NCI-H226 (cell line): ENCODE results near the gene SMOC1.

ENCODE experiments used
- DNase-seq: peaks from one replicate; pipeline ENCODE4 v3.0.0-alpha.2; 2015

The SMOC1 gene

DNA sequence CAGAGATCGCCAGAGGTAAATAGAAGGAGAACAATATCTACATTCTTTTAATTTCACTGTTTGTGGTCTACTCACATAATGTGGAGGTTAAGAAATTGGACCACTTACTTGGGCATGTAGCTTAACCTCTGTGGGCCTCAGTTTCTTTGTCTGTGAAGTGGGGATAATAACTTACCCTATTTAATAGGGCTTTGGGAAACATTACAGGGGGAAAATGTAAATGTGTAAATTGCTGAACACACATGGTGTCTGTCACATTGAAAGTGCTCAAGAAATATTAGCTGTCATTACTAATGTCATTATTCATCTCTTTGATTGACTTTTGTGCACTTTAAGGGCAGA, 169.1 kb downstream of the SMOC1 start:
- no peak for DNase-seq

GRCh38 chr14:70049605-70050004, 170.4 kb downstream of the SMOC1 start:
- no peak for DNase-seq

DNA sequence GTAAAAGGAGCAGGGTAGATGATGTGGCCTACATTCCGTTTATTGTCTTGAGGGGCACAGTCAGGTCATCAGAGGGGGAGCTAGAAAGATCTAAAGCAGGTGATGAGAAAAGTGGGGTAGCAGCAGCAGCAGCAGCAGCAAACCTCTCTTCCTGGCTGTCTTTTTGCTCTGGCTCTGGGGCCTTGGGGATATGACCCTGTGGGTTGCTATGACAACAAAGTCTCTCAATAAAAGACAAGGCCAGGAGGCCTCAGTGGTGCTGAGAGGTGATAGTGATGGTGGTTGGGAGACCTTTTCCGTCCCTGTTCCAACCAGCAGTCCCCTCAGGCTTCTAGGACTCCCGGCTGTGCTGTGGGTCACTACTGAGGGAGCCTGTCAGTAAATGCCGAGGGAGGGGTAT, 170.9 kb downstream of the SMOC1 start:
- DNase-seq: no peak

DNA sequence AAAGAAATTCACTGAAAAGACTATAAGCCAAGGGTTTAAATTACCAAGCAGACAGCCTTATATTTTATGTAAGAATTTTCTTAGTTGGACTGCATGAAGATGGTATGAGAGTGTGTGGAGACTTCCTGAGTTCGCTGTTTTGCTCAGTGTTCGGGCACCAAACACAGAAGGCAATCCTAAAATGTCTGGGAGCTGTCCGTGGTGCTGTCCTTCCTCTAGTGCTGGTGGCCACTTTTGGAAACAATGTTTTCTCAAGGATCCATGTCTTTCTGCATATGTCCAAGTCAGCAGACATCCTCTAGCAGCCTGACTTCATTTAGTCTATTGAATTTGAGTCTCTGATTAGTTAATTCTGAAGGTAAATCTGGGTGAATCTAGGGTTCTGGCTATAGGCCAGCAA, 173.8 kb downstream of the SMOC1 start:
- no peak for DNase-seq

GRCh38 chr14:70057519-70058136, 178.4 kb downstream of the SMOC1 start:
- no peak for DNase-seq

DNA sequence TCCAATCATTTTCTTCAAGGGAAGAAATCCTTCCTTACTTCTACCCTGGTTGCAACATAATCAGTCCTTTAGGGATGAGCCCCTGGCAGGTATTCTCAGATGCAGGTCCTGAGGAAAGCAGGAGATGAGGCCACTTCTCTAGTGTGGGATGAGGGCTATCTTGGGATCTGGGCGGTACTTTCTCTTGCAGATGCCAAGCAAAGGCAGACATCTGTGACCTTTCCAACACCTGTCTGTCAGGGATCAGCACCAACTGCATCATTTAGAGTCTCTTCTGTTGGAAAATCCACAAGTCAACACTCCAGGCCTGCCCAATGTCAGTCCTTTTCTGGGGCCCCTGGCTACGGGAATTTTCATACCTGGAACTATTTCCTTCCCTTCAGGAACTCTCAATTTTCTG, 180.3 kb downstream of the SMOC1 start:
- DNase-seq: no peak

DNA sequence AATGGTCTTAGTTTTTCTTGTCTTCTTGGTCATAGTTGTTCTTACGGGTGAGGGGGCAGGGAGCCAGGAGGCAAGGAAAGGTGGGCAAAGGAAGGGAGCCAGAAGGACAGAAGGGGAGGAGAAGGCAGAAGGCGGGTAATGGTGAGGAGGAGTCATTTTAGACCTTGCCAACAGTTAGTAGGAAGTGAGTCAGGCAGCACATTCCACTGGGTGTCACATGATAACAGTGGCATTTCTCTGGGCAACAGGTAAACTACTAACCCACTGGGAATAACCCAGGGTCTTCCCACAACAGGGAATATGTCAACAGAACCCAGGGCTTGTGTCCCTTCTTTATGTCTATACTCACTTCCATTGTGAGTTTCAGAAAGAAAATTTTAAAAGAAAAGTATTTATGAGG, 181.9 kb downstream of the SMOC1 start:
- DNase-seq: peak; percentile 46

DNA sequence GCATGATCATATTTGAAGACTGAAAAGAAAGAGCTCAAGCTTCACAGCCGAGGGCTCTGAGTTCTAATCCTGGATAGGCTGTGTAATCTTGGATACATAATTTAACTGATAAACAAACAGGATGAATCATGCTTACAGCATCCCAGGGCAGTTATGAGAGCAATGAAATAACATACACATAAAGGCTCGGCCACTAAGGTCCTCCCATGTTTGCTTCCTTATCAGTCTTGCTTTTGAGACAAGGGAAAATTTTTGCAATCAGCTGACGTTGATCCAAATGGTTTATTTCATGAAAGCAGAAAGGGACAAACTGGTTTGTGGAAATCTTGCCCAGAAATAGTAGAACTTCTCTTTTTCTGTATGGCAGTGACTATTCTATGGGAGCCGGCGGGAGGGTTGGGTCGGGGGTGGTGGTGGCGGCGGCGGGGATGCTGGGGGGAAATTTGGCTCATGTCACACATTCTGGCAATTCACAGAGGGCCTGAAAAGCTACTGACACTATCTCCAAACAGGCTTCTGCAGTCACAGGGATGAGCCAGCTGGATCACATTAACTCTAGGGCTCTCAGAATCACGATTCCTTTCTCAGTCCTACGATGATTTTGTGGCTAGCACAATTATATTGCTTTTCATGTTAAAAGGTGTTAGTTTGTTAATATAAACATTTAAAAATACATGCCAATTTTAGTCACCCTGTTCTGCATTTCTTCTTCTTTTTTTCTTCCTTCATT, 185.1 kb downstream of the SMOC1 start:
- no peak for DNase-seq

DNA sequence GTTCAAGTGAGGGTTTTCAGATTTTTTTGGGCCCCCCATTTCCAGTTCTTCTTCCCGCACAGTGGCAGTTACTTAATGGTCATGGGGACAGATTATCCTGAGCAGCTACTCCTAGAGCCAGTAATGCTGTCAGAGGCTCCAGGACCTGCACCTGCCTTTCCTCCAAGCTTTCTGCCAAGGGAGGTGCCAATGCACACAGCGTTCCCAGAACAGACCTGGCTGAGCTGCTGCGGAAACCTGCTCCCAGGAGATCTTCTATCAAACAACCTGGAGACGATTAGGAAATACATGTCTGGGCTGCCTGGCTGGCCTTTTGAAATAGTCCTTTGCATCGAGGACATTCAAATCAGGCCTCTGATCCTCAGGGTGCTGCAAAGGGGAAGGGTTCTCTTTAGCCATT, 188.6 kb downstream of the SMOC1 start:
- no peak for DNase-seq

DNA sequence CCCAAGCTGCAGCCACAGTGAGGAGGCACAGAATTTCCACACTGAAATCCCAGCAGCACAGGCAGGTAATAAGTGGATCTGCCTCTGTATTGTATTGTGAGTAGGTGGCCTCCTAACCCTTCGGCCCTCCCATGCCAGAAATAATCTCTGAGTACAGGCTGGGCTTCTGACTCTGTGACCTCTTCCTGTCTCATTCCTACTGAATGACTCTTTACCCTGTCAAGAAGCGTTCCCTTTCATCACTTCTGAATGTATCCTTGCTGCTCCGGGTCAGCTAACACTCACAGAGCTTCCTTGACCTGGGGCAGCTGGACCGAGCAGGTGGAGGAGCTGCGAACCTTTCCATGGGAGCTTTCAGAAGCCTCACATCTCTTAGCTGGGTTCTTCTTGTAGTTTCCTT, 190.0 kb downstream of the SMOC1 start:
- DNase-seq: no peak

- DNase-seq: peak; percentile 45
Measured at GRCh38 chr14:70073924-70074566, 194.8 kb downstream of the SMOC1 start.

DNA sequence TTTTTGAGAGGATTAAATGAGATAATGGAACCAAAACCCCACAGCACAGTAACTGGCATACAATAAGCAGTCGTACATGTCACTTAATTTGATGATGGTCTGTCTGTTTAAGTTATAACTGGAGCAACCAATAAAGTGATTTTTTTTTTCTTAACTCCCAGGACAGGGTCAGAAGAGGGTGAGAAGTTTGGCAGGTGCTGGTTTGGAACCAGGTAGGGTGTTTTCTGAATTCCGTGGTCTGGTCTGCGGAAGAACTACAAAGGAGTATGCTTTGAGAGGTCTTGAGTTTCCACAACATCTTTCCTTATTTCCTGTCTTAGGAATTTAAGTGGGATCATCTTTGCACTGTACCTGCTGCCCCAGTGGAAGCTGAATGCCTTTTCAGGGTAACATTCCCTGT, 197.8 kb downstream of the SMOC1 start:
- no peak for DNase-seq

- no peak for DNase-seq
Measured at GRCh38 chr14:70077720-70078119, 198.5 kb downstream of the SMOC1 start.

DNA sequence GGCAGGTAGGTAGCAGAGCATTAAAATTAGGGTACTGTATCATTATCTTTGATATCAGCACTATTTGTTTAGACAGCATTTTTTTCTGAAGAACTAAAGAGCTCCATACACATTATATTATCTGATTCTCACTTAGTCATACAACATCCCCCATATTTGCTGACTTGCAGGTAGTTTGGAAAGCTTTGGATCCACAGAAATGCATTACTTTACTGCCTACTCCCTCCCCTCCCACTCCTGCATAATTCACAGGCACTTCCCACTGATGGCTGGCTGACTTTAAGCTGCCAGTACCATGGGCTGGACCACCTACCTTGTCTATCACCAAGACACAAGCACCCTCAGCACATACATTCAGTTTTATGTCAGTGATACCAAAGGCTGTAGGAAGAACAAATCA, 199.1 kb downstream of the SMOC1 start:
- no peak for DNase-seq

GRCh38 chr14:70080076-70080475, 200.9 kb downstream of the SMOC1 start:
- DNase-seq: no peak
